ENCODE results near the gene SERINC2. TPM values are rescaled to one million over a fixed set of nuclear protein-coding genes. Genes with fewer than 3 reads are reported as not detected.
A peak's percentile ranks its signal among the peaks of the same experiment; 100 is the strongest.

SERINC2 gene
- total RNA-seq, 3 donors from 2014 or later (not counting 1 experiment from before 2014, with no cell fraction given) = 0.25 to 1.1 (median 0.40) TPM

- no peak overlapping the region for H3K27ac Mint-ChIP-seq
- Histone ChIP-seq H3K27ac (ENCODE audit: low read length) (no peak overlapping the region), H3K36me3 (ENCODE audit: control insufficient read depth, insufficient read depth, low read length) (no peaks in the 10 kb centered on the region), H3K9me3 (ENCODE audit: control insufficient read depth, insufficient read depth, low read length) (no peaks in the 10 kb centered on the region), H3K4me3 (ENCODE audit: low read length) (no peak overlapping the region), H3K27me3 (ENCODE audit: control insufficient read depth, insufficient read depth, low read length) (no peaks in the 10 kb centered on the region), H3K4me1 (ENCODE audit: control insufficient read depth, insufficient read depth, low read length) (peaks cover 9% of the 10 kb centered on the region)
- intact Hi-C loops (cut with micrococcal nuclease) = no loop called here
- H3K4me1 Mint-ChIP-seq = peaks cover 10 to 25% of the 10 kb centered on the region in 2 donors
- H3K9me3 Mint-ChIP-seq = no peaks in the 10 kb centered on the region
- peaks cover 0 to 16% of the 10 kb centered on the region in 2 donors for H3K27me3 Mint-ChIP-seq (ENCODE audit: low read depth in 2 of 2)
- ATAC-seq = no peak
- H3K36me3 Mint-ChIP-seq = no peaks in the 10 kb centered on the region
- no peak for DNase-seq
- WGBS (ENCODE audit: insufficient coverage) = 95% methylated on average over 7 of the region's 7 CpGs
- no peak for TF ChIP-seq CTCF (IDR thresholded peaks at IDR 0.05)
- H3K4me3 Mint-ChIP-seq = no peak overlapping the region
These were observed 22.9 kb upstream of the SERINC2 start for GRCh38 chr1:31390071-31390470.

GRCh38 chr1:31393463-31393862, 19.6 kb upstream of the SERINC2 start:
- Histone ChIP-seq H3K27ac (ENCODE audit: low read length) (no peak overlapping the region), H3K9me3 (ENCODE audit: control insufficient read depth, insufficient read depth, low read length) (no peaks in the 10 kb centered on the region), H3K4me3 (ENCODE audit: low read length) (no peak overlapping the region), H3K36me3 (ENCODE audit: control insufficient read depth, insufficient read depth, low read length) (no peaks in the 10 kb centered on the region), H3K27me3 (ENCODE audit: control insufficient read depth, insufficient read depth, low read length) (no peaks in the 10 kb centered on the region), H3K4me1 (ENCODE audit: control insufficient read depth, insufficient read depth, low read length) (peaks cover 9% of the 10 kb centered on the region)
- peaks cover 0 to 2% of the 10 kb centered on the region in 2 donors for H3K27me3 Mint-ChIP-seq (ENCODE audit: low read depth in 2 of 2)
- H3K4me1 Mint-ChIP-seq = peaks cover 14 to 18% of the 10 kb centered on the region in 2 donors
- TF ChIP-seq CTCF (IDR thresholded peaks at IDR 0.05) = no peak
- intact Hi-C loops (cut with micrococcal nuclease) = no loop called here
- H3K27ac Mint-ChIP-seq = no peak overlapping the region
- H3K4me3 Mint-ChIP-seq = no peak overlapping the region
- DNase-seq (no peak), ATAC-seq (no peak)
- no peaks in the 10 kb centered on the region for H3K9me3 Mint-ChIP-seq
- no peaks in the 10 kb centered on the region for H3K36me3 Mint-ChIP-seq

- Histone ChIP-seq H3K4me1 (ENCODE audit: control insufficient read depth, insufficient read depth, low read length) (peaks cover 9% of the 10 kb centered on the region), H3K27ac (ENCODE audit: low read length) (no peak overlapping the region), H3K9me3 (ENCODE audit: control insufficient read depth, insufficient read depth, low read length) (no peaks in the 10 kb centered on the region), H3K36me3 (ENCODE audit: control insufficient read depth, insufficient read depth, low read length) (no peaks in the 10 kb centered on the region), H3K4me3 (ENCODE audit: low read length) (peak overlapping the region; percentile 45), H3K27me3 (ENCODE audit: control insufficient read depth, insufficient read depth, low read length) (no peaks in the 10 kb centered on the region)
- H3K9me3 Mint-ChIP-seq = no peaks in the 10 kb centered on the region
- intact Hi-C loops (cut with micrococcal nuclease) = loop anchor here (1.0 to 2.0 kb wide), 2 partner anchors 154 to 394 kb away; no protein-coding TSS in a partner anchor
- 3% methylated on average over 36 of the region's 36 CpGs for WGBS (ENCODE audit: insufficient coverage)
- no peaks in the 10 kb centered on the region for H3K36me3 Mint-ChIP-seq
- peaks cover 14 to 18% of the 10 kb centered on the region in 2 donors for H3K4me1 Mint-ChIP-seq
- H3K27me3 Mint-ChIP-seq (ENCODE audit: low read depth in 2 of 2) = peaks cover 0 to 2% of the 10 kb centered on the region in 2 donors
- peak; percentile 76 to 84 for DNase-seq
- ATAC-seq = peak; percentile 89 to 97 (median 96)
- peak overlapping the region; percentile 53 to 65 for H3K27ac Mint-ChIP-seq
- TF ChIP-seq CTCF (IDR thresholded peaks at IDR 0.05) = peak; percentile 88
- H3K4me3 Mint-ChIP-seq = peak overlapping the region; percentile 90
These were observed 18.3 kb upstream of the SERINC2 start for GRCh38 chr1:31394584-31395193.

Measured in natural killer cell (primary cell).